NCI-H345 treated with DMSO at 0.1 percent for 48 hours (cell line): ENCODE data around the gene DLG5.
A peak's percentile ranks its signal among the peaks of the same experiment; 100 is the strongest.

Source experiments
- DNase-seq: peaks from one replicate; lab custom pipeline; 2025; ENCODE audit not compliant: unreplicated experiment; lab: John Stamatoyannopoulos, UW

Gene DLG5

GRCh38 chr10:77944519-77944918 is 18.0 kb upstream of the DLG5 start:
- no peak for DNase-seq

- no peak for DNase-seq
Observed at GRCh38 chr10:77943121-77943901, 16.8 kb upstream of the DLG5 start.

GRCh38 chr10:77941790-77942189 is 15.2 kb upstream of the DLG5 start:
- no peak for DNase-seq

- DNase-seq, result no peak
Observed at GRCh38 chr10:77940627-77941026, 14.1 kb upstream of the DLG5 start.

GRCh38 chr10:77940225-77940624 is 13.7 kb upstream of the DLG5 start:
- no peak for DNase-seq

- no peak for DNase-seq
Observed at GRCh38 chr10:77939561-77940001, 13.0 kb upstream of the DLG5 start.

- DNase-seq, result no peak
Observed at GRCh38 chr10:77936697-77937567, 10.4 kb upstream of the DLG5 start.

- DNase-seq, result no peak
Observed at GRCh38 chr10:77932016-77932715, 5.6 kb upstream of the DLG5 start.

- DNase-seq, result no peak
Observed at GRCh38 chr10:77927402-77928246, 1.1 kb upstream of the DLG5 start.

GRCh38 chr10:77925795-77926565 is 575 bp downstream of the DLG5 start:
- DNase-seq, result no peak

GRCh38 chr10:77925410-77925794 is 1.2 kb downstream of the DLG5 start:
- DNase-seq, result peak; percentile 1

- DNase-seq, result no peak
Observed at GRCh38 chr10:77922566-77923179, 3.9 kb downstream of the DLG5 start.

GRCh38 chr10:77922055-77922454 is 4.5 kb downstream of the DLG5 start:
- no peak for DNase-seq

- DNase-seq, result no peak
Observed at GRCh38 chr10:77921395-77921794, 5.2 kb downstream of the DLG5 start.

- DNase-seq, result no peak
Observed at GRCh38 chr10:77920495-77920894, 6.1 kb downstream of the DLG5 start.

- no peak for DNase-seq
Observed at GRCh38 chr10:77919713-77920108, 6.8 kb downstream of the DLG5 start.

GRCh38 chr10:77915319-77916105 is 11.0 kb downstream of the DLG5 start:
- no peak for DNase-seq

- DNase-seq, result no peak
Observed at GRCh38 chr10:77913090-77913489, 13.5 kb downstream of the DLG5 start.

GRCh38 chr10:77912576-77912975 is 14.0 kb downstream of the DLG5 start:
- no peak for DNase-seq
